HG03439 (cell line): ENCODE results near the gene GRK4.
A peak's percentile ranks its signal among the peaks of the same experiment; 100 is the strongest.

Source experiments
- ATAC-seq: cut with Tn5 transposase; IDR thresholded peaks from one replicate; pipeline ENCODE4 v1.9.1; 2021; ENCODE audit warnings: mild to moderate bottlenecking, moderate library complexity; ENCODE audit not compliant: unreplicated experiment

GRK4 gene

DNA sequence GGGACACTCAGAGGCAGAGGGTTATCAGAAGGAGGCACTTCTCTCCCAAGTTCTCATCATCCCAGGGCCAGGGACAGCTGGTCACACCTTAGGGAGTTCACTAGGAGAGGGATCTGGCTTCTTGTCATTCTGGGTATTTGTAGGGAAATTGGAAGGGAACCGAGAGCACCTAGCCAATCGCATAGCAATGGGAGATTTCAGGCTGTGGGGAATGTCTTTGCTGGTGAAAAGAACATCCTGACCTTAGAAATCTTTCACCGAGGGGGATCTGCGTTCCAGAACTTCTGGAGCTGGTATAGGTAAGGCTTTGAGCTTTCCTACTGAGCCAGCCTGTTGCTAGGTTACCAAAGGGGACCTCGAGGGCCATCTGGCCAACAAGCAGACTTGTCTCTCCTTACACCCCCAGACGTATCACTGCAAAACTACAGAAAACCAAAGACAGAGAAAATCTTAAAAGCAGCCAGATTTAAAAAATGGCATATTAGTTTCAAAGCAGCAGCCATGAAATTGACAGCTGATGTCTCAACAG, 104.2 kb downstream of the GRK4 start:
- no peak for ATAC-seq

DNA sequence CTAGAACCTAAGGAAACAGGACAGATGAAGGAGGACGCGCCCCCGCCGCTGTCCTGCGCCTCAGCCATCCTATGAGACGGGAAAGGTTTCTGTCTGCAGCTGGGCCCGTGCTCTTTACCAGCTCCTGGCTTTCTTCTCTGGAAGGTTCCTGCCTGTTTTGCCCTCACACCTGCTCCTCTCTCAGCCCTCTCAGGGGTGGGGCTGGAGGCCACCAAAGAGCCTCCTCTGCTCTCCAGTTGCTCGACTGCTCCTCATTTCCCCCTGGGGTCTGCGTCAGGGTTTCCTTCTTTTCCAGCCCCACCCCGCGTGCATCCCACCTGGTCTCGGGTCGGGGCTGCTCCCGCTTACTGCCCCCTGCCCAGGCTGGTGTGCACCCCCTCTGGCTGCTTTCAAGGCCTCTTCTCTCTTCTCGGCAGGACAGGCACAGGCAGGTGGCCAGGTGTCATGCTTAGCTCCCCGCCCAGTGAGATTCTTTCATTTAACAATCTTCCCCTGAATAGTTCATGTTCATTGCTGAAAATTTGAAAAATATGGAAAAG, 106.4 kb downstream of the GRK4 start:
- no peak for ATAC-seq

DNA sequence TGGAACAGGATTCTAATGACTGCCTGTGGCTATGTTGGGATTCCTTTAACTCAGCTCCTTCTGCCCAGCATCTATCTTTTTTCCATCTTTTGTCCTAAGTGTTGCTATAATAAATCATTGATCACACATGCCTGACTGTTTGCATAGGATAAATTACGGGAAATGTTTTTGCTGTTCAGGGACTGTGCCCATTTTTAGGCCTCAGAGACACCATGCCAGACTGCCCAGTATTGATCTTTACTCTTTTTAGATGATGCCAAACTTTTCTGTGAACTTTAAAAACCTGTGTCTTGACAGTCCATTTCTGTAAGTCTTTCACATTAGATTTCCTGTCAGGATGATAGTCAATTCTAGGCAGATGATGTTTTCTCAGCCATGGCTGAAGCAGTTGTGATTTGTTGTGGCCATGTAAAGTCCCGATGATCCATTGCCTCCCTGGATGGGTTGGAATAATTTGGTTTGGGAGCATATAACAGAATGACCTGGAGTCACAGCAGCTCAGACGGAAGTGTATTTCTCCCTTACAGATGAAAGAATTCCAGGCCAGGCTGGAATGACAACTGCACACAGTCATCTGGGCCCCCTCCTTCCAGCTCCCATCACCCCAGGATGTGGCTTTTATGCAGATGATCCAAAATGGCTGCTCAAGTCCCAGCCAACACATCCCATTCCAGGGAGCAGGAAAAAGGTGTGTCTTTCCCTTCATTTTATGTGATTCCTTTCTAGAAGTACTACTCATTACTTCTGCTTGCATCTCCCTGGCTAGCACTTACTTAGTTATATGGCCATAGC, 107.5 kb downstream of the GRK4 start:
- no peak for ATAC-seq

DNA sequence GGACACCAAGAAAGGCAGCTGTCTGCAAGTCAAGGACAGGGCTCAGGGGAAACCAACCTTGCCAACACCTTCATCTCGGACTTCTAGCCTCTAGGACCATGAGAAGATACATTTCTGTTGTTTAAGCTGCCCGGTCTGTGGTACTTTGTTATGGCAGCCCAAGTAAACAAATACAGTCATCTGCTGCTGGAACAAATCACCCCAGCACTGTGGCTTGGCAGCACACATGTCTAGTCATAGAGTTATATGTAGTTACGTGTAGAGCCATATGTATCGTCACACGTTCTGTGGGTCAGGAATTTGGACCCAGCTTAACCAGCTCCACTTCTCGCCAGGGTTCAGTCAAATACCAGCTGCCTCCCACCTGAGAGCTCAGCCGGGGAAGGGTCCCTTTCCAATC, 108.4 kb downstream of the GRK4 start:
- ATAC-seq, result no peak

DNA sequence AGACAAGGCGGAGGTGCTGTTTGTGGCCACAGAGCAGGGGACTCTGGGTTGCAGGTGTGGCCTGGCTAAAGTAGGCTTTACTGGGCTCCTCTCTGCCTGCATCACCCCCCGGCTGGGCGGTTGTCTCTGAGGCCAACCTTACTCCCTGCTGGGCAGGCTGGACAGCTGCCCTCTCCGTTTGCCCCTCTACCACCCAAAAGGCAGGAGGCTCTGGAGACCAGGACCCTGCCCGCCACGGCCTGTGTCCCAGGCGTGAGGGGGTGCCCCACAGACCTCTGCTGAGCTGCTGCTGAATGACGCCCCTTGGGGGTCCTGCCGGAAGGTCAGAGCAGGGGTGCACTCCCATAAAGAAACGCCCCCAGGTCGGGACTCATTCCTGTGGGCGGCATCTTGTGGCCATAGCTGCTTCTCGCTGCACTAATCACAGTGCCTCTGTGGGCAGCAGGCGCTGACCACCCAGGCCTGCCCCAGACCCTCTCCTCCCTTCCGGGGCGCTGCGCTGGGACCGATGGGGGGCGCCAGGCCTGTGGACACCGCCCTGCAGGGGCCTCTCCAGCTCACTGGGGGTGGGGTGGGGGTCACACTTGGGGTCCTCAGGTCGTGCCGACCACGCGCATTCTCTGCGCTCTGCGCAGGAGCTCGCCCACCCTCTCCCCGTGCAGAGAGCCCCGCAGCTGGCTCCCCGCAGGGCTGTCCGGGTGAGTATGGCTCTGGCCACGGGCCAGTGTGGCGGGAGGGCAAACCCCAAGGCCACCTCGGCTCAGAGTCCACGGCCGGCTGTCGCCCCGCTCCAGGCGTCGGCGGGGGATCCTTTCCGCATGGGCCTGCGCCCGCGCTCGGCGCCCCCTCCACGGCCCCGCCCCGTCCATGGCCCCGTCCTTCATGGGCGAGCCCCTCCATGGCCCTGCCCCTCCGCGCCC, 110.0 kb downstream of the GRK4 start:
- ATAC-seq, result no peak

DNA sequence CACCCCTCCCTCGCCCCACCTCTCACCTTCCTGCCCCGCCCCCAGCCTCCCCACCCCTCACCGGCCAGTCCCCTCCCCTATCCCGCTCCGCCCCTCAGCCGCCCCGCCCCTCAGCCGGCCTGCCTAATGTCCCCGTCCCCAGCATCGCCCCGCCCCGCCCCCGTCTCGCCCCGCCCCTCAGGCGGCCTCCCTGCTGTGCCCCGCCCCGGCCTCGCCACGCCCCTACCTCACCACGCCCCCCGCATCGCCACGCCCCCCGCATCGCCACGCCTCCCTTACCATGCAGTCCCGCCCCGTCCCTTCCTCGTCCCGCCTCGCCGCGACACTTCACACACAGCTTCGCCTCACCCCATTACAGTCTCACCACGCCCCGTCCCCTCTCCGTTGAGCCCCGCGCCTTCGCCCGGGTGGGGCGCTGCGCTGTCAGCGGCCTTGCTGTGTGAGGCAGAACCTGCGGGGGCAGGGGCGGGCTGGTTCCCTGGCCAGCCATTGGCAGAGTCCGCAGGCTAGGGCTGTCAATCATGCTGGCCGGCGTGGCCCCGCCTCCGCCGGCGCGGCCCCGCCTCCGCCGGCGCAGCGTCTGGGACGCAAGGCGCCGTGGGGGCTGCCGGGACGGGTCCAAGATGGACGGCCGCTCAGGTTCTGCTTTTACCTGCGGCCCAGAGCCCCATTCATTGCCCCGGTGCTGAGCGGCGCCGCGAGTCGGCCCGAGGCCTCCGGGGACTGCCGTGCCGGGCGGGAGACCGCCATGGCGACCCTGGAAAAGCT, 110.9 kb downstream of the GRK4 start, which contains the start of the genes HTT and HTT-AS:
Gene HTT, plus strand, starts transcription at position 604 of the 768 bp plus-strand sequence. Its CDS starts 145 bp downstream, at position 749.
Gene HTT-AS, minus strand, starts transcription at position 461 of the 768 bp plus-strand sequence.
- peak; percentile 79 for ATAC-seq

DNA sequence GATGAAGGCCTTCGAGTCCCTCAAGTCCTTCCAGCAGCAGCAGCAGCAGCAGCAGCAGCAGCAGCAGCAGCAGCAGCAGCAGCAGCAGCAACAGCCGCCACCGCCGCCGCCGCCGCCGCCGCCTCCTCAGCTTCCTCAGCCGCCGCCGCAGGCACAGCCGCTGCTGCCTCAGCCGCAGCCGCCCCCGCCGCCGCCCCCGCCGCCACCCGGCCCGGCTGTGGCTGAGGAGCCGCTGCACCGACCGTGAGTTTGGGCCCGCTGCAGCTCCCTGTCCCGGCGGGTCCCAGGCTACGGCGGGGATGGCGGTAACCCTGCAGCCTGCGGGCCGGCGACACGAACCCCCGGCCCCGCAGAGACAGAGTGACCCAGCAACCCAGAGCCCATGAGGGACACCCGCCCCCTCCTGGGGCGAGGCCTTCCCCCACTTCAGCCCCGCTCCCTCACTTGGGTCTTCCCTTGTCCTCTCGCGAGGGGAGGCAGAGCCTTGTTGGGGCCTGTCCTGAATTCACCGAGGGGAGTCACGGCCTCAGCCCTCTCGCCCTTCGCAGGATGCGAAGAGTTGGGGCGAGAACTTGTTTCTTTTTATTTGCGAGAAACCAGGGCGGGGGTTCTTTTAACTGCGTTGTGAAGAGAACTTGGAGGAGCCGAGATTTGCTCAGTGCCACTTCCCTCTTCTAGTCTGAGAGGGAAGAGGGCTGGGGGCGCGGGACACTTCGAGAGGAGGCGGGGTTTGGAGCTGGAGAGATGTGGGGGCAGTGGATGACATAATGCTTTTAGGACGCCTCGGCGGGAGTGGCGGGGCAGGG, 111.7 kb downstream of the GRK4 start:
- ATAC-seq, result peak; percentile 19

DNA sequence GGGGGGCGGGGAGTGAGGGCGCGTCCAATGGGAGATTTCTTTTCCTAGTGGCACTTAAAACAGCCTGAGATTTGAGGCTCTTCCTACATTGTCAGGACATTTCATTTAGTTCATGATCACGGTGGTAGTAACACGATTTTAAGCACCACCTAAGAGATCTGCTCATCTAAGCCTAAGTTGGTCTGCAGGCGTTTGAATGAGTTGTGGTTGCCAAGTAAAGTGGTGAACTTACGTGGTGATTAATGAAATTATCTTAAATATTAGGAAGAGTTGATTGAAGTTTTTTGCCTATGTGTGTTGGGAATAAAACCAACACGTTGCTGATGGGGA, 112.2 kb downstream of the GRK4 start:
- no peak for ATAC-seq

DNA sequence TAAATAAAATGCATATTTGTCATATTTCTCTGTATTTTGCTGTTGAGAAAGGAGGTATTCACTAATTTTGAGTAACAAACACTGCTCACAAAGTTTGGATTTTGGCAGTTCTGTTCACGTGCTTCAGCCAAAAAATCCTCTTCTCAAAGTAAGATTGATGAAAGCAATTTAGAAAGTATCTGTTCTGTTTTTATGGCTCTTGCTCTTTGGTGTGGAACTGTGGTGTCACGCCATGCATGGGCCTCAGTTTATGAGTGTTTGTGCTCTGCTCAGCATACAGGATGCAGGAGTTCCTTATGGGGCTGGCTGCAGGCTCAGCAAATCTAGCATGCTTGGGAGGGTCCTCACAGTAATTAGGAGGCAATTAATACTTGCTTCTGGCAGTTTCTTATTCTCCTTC, 114.4 kb downstream of the GRK4 start:
- ATAC-seq, result peak; percentile 21

DNA sequence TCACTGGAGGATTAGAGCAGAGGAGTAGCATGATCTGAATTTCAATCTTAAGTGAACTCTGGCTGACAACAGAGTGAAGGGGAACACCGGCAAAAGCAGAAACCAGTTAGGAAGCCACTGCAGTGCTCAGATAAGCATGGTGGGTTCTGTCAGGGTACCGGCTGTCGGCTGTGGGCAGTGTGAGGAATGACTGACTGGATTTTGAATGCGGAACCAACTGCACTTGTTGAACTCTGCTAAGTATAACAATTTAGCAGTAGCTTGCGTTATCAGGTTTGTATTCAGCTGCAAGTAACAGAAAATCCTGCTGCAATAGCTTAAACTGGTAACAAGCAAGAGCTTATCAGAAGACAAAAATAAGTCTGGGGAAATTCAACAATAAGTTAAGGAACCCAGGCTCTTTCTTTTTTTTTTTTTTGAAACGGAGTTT, 116.3 kb downstream of the GRK4 start:
- ATAC-seq, result no peak

DNA sequence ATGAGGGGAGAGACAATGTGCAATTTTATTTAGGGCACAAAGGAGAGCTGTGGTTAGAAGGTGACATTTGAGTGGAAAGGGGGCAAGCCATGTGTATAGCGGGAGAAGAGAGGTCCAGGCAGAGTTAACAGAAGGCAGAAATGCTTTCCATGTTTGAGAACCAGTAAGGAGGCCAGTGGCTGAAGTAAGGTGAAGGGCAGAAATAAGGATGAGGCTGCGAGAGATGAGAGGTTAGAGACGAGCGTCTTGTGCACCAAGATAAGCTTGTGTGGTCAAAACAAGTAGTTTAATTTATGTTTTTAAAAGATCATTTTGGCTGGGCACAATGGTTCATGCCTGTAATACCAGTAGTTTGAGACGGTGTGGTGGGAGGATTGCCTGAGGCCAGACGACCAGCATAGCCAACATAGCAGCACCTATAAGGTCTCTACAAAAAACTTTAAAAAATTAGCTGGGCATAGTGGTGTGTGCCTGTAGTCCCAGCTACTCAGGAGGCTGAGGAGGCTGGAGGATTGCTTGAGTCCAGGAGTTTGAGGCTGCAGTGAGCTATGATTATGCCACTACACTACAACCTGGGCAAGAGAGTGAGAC, 119.6 kb downstream of the GRK4 start:
- ATAC-seq, result no peak

DNA sequence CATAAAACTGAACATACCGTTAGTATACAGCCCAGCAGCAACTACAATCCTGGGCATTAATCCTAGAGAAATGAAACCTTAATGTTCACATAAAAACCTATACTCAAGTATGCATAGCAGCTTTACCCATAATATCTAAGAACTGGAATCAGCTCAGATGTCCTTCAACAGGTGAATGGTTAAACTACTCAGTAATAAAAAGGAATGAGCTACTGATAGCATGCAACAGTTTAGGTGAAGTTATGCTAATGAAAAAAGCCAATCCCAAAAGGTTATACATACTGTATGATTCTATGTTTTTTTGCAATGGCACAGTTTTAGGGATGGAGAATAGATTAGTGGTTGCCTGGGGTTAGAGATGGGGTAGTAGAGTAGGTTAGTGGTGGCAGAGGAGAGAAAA, 120.4 kb downstream of the GRK4 start:
- ATAC-seq, result no peak

DNA sequence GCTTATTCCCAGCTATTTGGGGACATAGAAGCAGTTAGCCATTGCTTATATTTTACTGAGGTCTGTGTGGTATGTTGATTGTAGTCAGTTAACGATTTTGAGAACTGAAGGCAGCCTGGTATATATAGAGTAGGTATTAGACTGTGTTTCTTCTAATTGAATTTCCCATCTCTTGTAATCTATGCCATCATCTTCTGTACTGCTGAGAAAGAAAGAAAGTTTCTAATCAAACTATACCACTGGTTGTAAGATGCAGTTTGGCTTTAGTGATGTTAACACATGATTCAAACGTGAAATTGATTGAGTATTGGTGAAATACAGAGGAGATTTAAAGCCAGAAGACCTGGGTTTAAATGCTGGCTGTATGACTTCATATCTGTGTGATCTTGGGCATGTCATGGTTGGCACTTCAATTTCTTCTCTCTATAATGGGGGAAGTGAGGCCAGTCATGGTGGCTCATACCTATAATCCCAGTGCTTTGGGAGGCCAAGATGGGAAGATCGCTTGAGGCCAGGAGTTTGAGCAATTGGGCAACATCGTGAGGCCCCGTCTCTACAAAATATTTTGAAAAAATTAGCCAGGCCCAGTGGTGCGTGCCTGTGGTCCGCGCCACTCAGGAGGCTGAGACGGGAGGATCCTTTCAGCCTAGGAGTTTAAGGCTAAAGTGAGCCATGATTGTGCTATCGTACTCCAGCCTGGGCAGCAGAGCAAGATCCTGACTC, 122.7 kb downstream of the GRK4 start:
- no peak for ATAC-seq

DNA sequence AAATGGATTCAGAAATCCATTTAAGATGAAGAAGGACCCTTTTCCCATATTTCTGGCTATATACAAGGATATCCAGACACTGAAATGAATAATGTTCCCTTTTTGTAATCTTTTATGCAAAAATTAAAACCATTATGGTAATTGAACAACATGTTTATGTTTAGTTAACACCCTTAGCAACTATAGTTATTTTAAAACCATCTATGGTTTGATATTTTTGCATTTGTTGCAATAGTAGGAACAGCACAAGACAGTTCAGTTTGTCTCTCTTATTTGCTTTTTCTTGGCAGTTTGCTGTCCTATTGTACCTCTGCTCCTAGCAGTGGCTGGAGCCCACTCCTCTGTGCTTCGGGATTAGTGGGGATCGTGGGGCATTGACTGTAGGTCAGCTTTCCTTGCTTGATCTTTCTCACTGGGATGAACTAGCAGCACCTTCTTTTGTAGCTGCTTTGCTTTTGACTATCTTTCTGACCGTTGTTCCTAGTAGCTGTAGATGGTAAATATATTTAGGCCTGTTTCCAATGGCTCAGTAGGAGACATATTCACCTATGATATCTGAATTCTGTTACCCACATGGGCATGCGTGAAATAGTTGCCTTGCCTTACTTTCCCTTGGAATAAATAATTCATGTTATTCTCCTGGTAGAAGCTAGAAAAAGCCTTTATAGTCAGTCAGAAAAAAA, 123.9 kb downstream of the GRK4 start:
- no peak for ATAC-seq
